Lower lobe of right lung (tissue), 2 donors: ENCODE results near the gene UPF2. TPM values are rescaled to one million over a fixed set of nuclear protein-coding genes. Genes with fewer than 3 reads are reported as not detected.
"Not testable (repeated sequence)": the region's sequence is repeated elsewhere in the genome, so short reads cannot be mapped to it uniquely, and the experiment has no call there.

Experiments used
- ATAC-seq, 2 donors: fragments of 200-7000 bp; cut with Tn5 transposase; one replicate each; pipeline ENCODE4 v1.9.1; 2020 to 2022; ENCODE audit warnings: mild to moderate bottlenecking in 2 of 2, moderate library complexity in 2 of 2
- DNase-seq: peaks from one replicate; pipeline ENCODE4 v3.0.0-alpha.2; 2020
- H3K27ac ChIP-seq: fragments of 200-600 bp; one replicate; pipeline ENCODE4 v1.8.0; 2022
- H3K27me3 ChIP-seq: fragments of 200-600 bp; one replicate; pipeline ENCODE4 v1.8.0; 2022; ENCODE audit warnings: low read depth
- H3K36me3 ChIP-seq: fragments of 200-600 bp; one replicate; pipeline ENCODE4 v1.8.0; 2022; ENCODE audit warnings: mild to moderate bottlenecking
- H3K4me1 ChIP-seq: fragments of 200-600 bp; one replicate; pipeline ENCODE4 v1.8.0; 2022
- H3K4me3 ChIP-seq: fragments of 200-600 bp; one replicate; pipeline ENCODE4 v1.8.0; 2022; ENCODE audit warnings: mild to moderate bottlenecking
- H3K9me3 ChIP-seq: fragments of 200-600 bp; one replicate; pipeline ENCODE4 v1.8.0; 2022
- CTCF ChIP-seq: fragments of 200-600 bp; IDR thresholded peaks from one replicate; pipeline ENCODE4 v1.8.0; 2022; ENCODE audit warnings: antibody characterized with exemption, mild to moderate bottlenecking
- intact Hi-C: fragments of 100-400 bp; cut with DNase I; formaldehyde crosslinking; loops from one replicate; pipeline ENCODE4 v1.11.0; 2022
- total RNA-seq: library from RNA; stranded (reverse); fragmentation: NEBNext Ultra II Directional; extraction: Animal tissue kit (Norgen Biotek cat#: 25700); gene quantifications from one replicate; pipeline ENCODE4 v1.2.1, GENCODE V29; 2021
- donor health status: DM: no; HTN: yes; CAD: no; lungs with severe emphysema.

UPF2 gene
- total RNA-seq, 1 donor from 2014 or later = 21.0 TPM

- Histone ChIP-seq H3K27me3 (no peaks in the 10 kb centered on the region), H3K36me3 (peaks cover 44% of the 10 kb centered on the region), H3K4me1 (no peaks in the 10 kb centered on the region), H3K9me3 (no peaks in the 10 kb centered on the region), H3K4me3 (no peak overlapping the region), H3K27ac (no peak overlapping the region)
- ATAC-seq (no peak), DNase-seq (no peak)
- intact Hi-C loops = no loop called here
- no peak for TF ChIP-seq CTCF
These were observed 66.8 kb downstream of the UPF2 start for GRCh38 chr10:11975795-11976194.

GRCh38 chr10:11972523-11972922 is 70.1 kb downstream of the UPF2 start:
- H3K4me3 ChIP-seq, H3K27me3 ChIP-seq, H3K4me1 ChIP-seq, DNase-seq, H3K27ac ChIP-seq, intact Hi-C loops, H3K9me3 ChIP-seq, ATAC-seq: not testable (repeated sequence)
- H3K36me3 ChIP-seq = peaks cover 20% of the 10 kb centered on the region

- Histone ChIP-seq H3K36me3 (peaks cover 99% of the 10 kb centered on the region), H3K4me1 (no peaks in the 10 kb centered on the region), H3K27ac (no peak overlapping the region), H3K27me3 (no peaks in the 10 kb centered on the region), H3K9me3 (no peaks in the 10 kb centered on the region), H3K4me3 (no peak overlapping the region)
- intact Hi-C loops = no loop called here
- DNase-seq (no peak), ATAC-seq (no peak)
- TF ChIP-seq CTCF = no peak
These were observed 80.4 kb downstream of the UPF2 start for GRCh38 chr10:11962176-11962575.

GRCh38 chr10:11961771-11962170 is 80.8 kb downstream of the UPF2 start:
- H3K4me1 ChIP-seq = no peaks in the 10 kb centered on the region
- TF ChIP-seq CTCF = no peak
- intact Hi-C loops = no loop called here
- no peaks in the 10 kb centered on the region for H3K27me3 ChIP-seq
- no peak for ATAC-seq
- DNase-seq = no peak
- no peaks in the 10 kb centered on the region for H3K9me3 ChIP-seq
- peaks cover 100% of the 10 kb centered on the region for H3K36me3 ChIP-seq
- H3K27ac ChIP-seq = no peak overlapping the region
- H3K4me3 ChIP-seq = no peak overlapping the region

- Histone ChIP-seq H3K4me1 (no peaks in the 10 kb centered on the region), H3K4me3 (no peak overlapping the region), H3K27ac (no peak overlapping the region), H3K9me3 (no peaks in the 10 kb centered on the region), H3K36me3 (peaks cover 100% of the 10 kb centered on the region), H3K27me3 (no peaks in the 10 kb centered on the region)
- ATAC-seq = no peak
- no peak for TF ChIP-seq CTCF
- intact Hi-C loops = no loop called here
- DNase-seq = no peak
These were observed 82.6 kb downstream of the UPF2 start for GRCh38 chr10:11959966-11960365.

- DNase-seq (no peak), ATAC-seq (peak; percentile 48 to 77)
- intact Hi-C loops = no loop called here
- Histone ChIP-seq H3K4me3 (no peak overlapping the region), H3K27ac (no peak overlapping the region), H3K9me3 (no peaks in the 10 kb centered on the region), H3K4me1 (no peaks in the 10 kb centered on the region), H3K27me3 (no peaks in the 10 kb centered on the region), H3K36me3 (peaks cover 93% of the 10 kb centered on the region)
- TF ChIP-seq CTCF = no peak
These were observed 83.7 kb downstream of the UPF2 start for GRCh38 chr10:11958956-11959355.
